ENCODE data around the gene LRRC23.

- no peak for TF ChIP-seq MEF2D (tag; conservative IDR thresholded peaks at IDR 0.05; ENCODE audit: low read depth)
- no peak for TF ChIP-seq TAF1 (IDR thresholded peaks at IDR 0.05; ENCODE audit: control insufficient read depth, extremely low read depth, insufficient read depth, low read length, severe bottlenecking)
- no peak for TF ChIP-seq NCOA6 (IDR thresholded peaks at IDR 0.05)
- 0 out of 2 replicates have a peak, but pooled peaks have one; percentile 5 for TF ChIP-seq OTX1 (CRISPR knock-in tag; IDR thresholded peaks at IDR 0.05)
Measured at GRCh38 chr12:6871052-6871957, 33.3 kb upstream of the LRRC23 start.
